Neuronal stem cell (in vitro differentiated cells): ENCODE data around the gene RPS26.
A peak's percentile ranks its signal among the peaks of the same experiment; 100 is the strongest.

Experiments
- DNase-seq: peaks from one replicate; pipeline ENCODE4 v3.0.0-alpha.2; 2013; ENCODE audit warnings: low spot score
- H2AFZ ChIP-seq: one replicate; pipeline ENCODE4 v1.6.1; 2013; ENCODE audit warnings: mild to moderate bottlenecking, low read length, inconsistent platforms
- H2AK5ac ChIP-seq: 2 replicates; pipeline ENCODE4 v1.6.1; 2013; ENCODE audit warnings: low read depth, mild to moderate bottlenecking, inconsistent platforms, low read length, moderate library complexity, mixed read lengths
- H2BK120ac ChIP-seq: 2 replicates; pipeline ENCODE4 v1.6.1; 2013; ENCODE audit warnings: low read depth, mild to moderate bottlenecking, inconsistent platforms, low read length, moderate library complexity, mixed read lengths
- H2BK12ac ChIP-seq: one replicate; pipeline ENCODE4 v1.6.1; 2013; ENCODE audit warnings: low read length, inconsistent platforms
- H2BK15ac ChIP-seq: 2 replicates; pipeline ENCODE4 v1.6.1; 2013; ENCODE audit warnings: mild to moderate bottlenecking, low read length, inconsistent platforms, mixed read lengths
- H2BK5ac ChIP-seq: one replicate; pipeline ENCODE4 v1.6.1; 2013; ENCODE audit warnings: inconsistent platforms, mild to moderate bottlenecking, low read length, moderate library complexity
- H3K14ac ChIP-seq: one replicate; pipeline ENCODE4 v1.6.1; 2013; ENCODE audit warnings: low read length, inconsistent platforms
- H3K18ac ChIP-seq: 2 replicates; pipeline ENCODE4 v1.6.1; 2013; ENCODE audit warnings: low read length, inconsistent platforms
- H3K23ac ChIP-seq: 2 replicates; pipeline ENCODE4 v1.6.1; 2013; ENCODE audit warnings: low read depth, mild to moderate bottlenecking, mixed read lengths, low read length, inconsistent platforms; ENCODE audit not compliant: poor library complexity
- H3K27ac ChIP-seq: replicated peaks from 3 replicates; pipeline ENCODE4 v1.5.1; 2013; ENCODE audit warnings: low read length, inconsistent platforms
- H3K27me3 ChIP-seq, 3 experiments: 2 replicates each; pipeline ENCODE4 v1.6.1; 2013; ENCODE audit warnings: low read length in 3 of 3, mild to moderate bottlenecking in 2 of 3, inconsistent platforms in 1 of 3, low read depth in 1 of 3, mixed read lengths in 1 of 3, moderate library complexity in 1 of 3; ENCODE audit not compliant: control insufficient read depth in 3 of 3, insufficient read depth in 3 of 3
- H3K36me3 ChIP-seq, 2 donors: replicated peaks in 1 of 2; 2 replicates each; pipeline ENCODE4 v1.6.1; 2013; ENCODE audit warnings: low read length in 2 of 2; ENCODE audit not compliant: control insufficient read depth in 2 of 2, insufficient read depth in 2 of 2
- H3K4ac ChIP-seq: 2 replicates; pipeline ENCODE4 v1.6.1; 2013; ENCODE audit warnings: inconsistent platforms, mild to moderate bottlenecking, low read length, moderate library complexity
- H3K4me1 ChIP-seq, 2 donors: 1 replicate in 1 of 2; 2 replicates in 1 of 2; pipeline ENCODE4 v1.6.1; 2013; ENCODE audit warnings: low read length in 2 of 2, low read depth in 1 of 2; ENCODE audit not compliant: control insufficient read depth in 2 of 2, insufficient read depth in 1 of 2
- H3K4me2 ChIP-seq: one replicate; pipeline ENCODE4 v1.6.1; 2013; ENCODE audit warnings: mild to moderate bottlenecking, low read length, inconsistent platforms; ENCODE audit not compliant: insufficient read depth, poor library complexity, severe bottlenecking
- H3K4me3 ChIP-seq, 2 donors: 2 replicates each; pipeline ENCODE4 v1.5.1; 2013; ENCODE audit warnings: low read length in 2 of 2, mild to moderate bottlenecking in 2 of 2, inconsistent platforms in 1 of 2, moderate library complexity in 1 of 2
- H3K79me1 ChIP-seq: one replicate; pipeline ENCODE4 v1.6.1; 2013; ENCODE audit warnings: low read depth, mild to moderate bottlenecking, inconsistent platforms, low read length, moderate library complexity
- H3K9ac ChIP-seq: one replicate; pipeline ENCODE4 v1.6.1; 2013; ENCODE audit warnings: mild to moderate bottlenecking, low read depth, low read length, inconsistent platforms; ENCODE audit not compliant: poor library complexity
- H3K9me3 ChIP-seq, 2 donors: replicated peaks in 1 of 2; 2 replicates each; pipeline versions ENCODE3 to v1.6.1; 2013; ENCODE audit warnings: low read length in 2 of 2, mild to moderate bottlenecking in 2 of 2, inconsistent platforms in 1 of 2, low read depth in 1 of 2, mixed read lengths in 1 of 2, moderate library complexity in 1 of 2; ENCODE audit not compliant: control insufficient read depth in 2 of 2, insufficient read depth in 1 of 2
- H4K8ac ChIP-seq: one replicate; pipeline ENCODE4 v1.6.1; 2013; ENCODE audit warnings: low read depth, mild to moderate bottlenecking, inconsistent platforms, low read length, moderate library complexity
- H4K91ac ChIP-seq: one replicate; pipeline ENCODE4 v1.6.1; 2013; ENCODE audit warnings: low read length, low read depth, mild to moderate bottlenecking, inconsistent platforms; ENCODE audit not compliant: poor library complexity
- WGBS, 2 donors: extraction: QIAGEN DNeasy Blood & Tissue Kit; methylation state at CpG; one replicate each; pipeline ENCODE4 v1.1.7; 2013; ENCODE audit warnings: missing lambda C conversion rate in 2 of 2, mixed read lengths in 1 of 2; ENCODE audit not compliant: insufficient read length in 2 of 2, insufficient replicate concordance in 1 of 2; ENCODE audit errors: extremely low coverage in 2 of 2; 5-methylcytosine and 5-hydroxymethylcytosine counted together

Gene RPS26

DNA sequence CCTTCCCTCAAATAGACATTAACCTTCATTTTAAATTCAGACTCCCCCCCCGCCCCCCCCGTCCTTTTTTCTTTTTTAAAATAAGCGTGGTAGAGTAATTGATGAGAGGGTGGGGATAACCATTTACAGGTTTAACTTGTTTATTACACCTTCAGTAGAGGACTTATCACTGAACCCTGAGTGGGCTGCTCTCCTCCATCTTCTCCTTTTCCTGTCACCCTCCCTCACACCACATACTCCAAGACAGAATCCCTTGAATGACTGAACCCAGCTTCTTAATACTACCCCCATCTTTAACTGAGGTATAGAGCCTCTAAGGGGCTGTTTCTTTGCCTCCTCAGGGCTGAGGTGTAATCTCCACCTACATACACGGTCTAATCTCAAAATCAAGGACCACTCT lies 24.5 kb upstream of the RPS26 start:
- no peak overlapping the region for H2BK12ac ChIP-seq
- H3K18ac ChIP-seq = no peak overlapping the region
- H2BK5ac ChIP-seq = no peak overlapping the region
- WGBS, 2 donors = no CpG with 5 or more reads among the region's 4 CpGs
- H2AK5ac ChIP-seq = no peak overlapping the region
- no peak overlapping the region for H3K4ac ChIP-seq
- no peak overlapping the region for H3K23ac ChIP-seq
- no peaks in the 10 kb centered on the region for H3K9me3 ChIP-seq
- H2BK120ac ChIP-seq = no peak overlapping the region
- H3K4me3 ChIP-seq = no peak overlapping the region
- H2AFZ ChIP-seq = no peak overlapping the region
- H4K8ac ChIP-seq = no peak overlapping the region
- no peak for DNase-seq
- H3K79me1 ChIP-seq = no peaks in the 10 kb centered on the region
- peaks cover 0 to 28% of the 10 kb centered on the region in 2 donors for H3K36me3 ChIP-seq
- H2BK15ac ChIP-seq = no peak overlapping the region
- no peak overlapping the region for H3K4me2 ChIP-seq
- peaks cover 10 to 17% of the 10 kb centered on the region in 2 donors for H3K4me1 ChIP-seq
- H3K9ac ChIP-seq = no peak overlapping the region
- no peak overlapping the region for H3K14ac ChIP-seq
- H3K27me3 ChIP-seq = no peaks in the 10 kb centered on the region
- H4K91ac ChIP-seq = no peak overlapping the region
- H3K27ac ChIP-seq = no peak overlapping the region

DNA sequence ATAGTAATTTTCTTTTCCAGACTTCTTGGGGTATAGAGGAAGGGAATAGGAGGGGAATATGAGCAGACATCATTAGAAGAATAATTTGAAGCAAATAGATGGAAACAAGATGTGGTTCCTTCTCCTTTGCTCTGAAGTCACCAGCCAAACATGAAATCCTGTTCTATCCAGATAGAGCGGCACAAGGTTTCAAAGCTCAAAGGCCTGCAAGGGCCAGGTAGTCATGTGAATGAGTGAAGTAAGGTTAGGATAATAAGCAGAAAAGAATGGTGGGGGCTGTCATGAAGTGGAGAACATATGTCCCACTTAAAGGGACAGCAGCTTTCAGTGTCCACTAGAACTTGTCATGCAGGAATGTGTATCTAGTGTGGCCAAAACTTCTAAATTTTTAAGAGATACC lies 23.4 kb upstream of the RPS26 start:
- Histone ChIP-seq H3K27me3 (no peaks in the 10 kb centered on the region), H3K14ac (no peak overlapping the region), H3K4me1 (peaks cover 12 to 18% of the 10 kb centered on the region in 2 donors), H3K4me3 (no peak overlapping the region), H2AFZ (no peak overlapping the region), H4K8ac (no peak overlapping the region), H3K18ac (no peak overlapping the region), H3K4ac (no peak overlapping the region), H3K27ac (no peak overlapping the region), H3K4me2 (no peak overlapping the region), H3K9ac (no peak overlapping the region), H2BK5ac (no peak overlapping the region), H2AK5ac (no peak overlapping the region), H3K36me3 (peaks cover 0 to 27% of the 10 kb centered on the region in 2 donors), H4K91ac (no peak overlapping the region), H3K79me1 (no peaks in the 10 kb centered on the region), H3K9me3 (no peaks in the 10 kb centered on the region), H3K23ac (no peak overlapping the region), H2BK15ac (no peak overlapping the region), H2BK12ac (no peak overlapping the region), H2BK120ac (no peak overlapping the region)
- DNase-seq = no peak
- WGBS, 2 donors = no CpG with 5 or more reads among the region's 1 CpG

DNA sequence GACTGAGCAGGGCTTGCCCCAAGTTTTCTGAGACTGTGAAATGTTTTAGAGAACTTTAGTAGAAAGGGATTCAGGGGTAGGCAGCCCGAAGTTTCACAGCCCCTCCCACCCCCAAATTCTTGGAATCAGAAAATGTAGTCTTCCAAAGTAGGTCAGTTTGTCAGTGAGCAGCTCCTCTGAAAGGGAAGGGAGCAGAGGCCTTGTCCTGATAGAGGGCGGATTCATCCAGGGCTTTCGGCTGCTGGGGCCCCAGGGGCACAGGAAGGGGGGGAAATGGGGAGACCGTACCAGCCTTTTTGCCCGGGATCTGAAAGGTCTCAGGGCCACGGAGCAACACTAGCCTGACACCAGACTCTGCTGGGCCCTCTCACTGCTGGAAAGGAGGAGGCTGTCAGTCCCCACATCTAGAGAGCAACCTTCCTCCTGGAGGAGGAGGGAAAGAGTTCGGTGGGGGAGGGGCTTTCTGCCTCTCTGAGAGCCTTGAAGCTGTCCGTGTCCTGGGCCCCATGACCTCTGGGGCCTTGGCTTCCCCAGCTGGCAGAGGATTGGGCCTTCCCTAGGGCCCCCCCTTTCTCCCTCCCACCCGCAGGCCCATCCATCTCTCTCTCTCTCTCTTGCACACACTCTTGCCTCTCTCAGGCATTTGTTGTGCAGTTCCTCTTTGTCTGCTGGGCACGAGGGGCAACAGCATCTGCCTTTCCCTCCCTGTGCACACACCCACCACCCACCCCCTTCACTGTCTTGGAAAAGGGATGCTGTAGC lies 21.1 kb upstream of the RPS26 start, which contains the start of gene IKZF4:
IKZF4 (plus strand) TSS at position 621 of the 762 bp plus-strand sequence. CDS start 451 bp downstream, outside the sequence.
- H3K36me3 ChIP-seq = peaks cover 6 to 50% of the 10 kb centered on the region in 2 donors
- H3K18ac ChIP-seq = peak within 1 kb of the TSS; percentile 100
- no peaks in the 10 kb centered on the region for H3K9me3 ChIP-seq
- peak within 1 kb of the TSS; percentile 78 to 83 for H3K4me3 ChIP-seq
- H3K27me3 ChIP-seq = no peaks in the 10 kb centered on the region
- peak within 1 kb of the TSS; percentile 98 for H2BK5ac ChIP-seq
- H3K4me1 ChIP-seq = peaks cover 12 to 18% of the 10 kb centered on the region in 2 donors
- peak within 1 kb of the TSS; percentile 91 for H2BK12ac ChIP-seq
- peak within 1 kb of the TSS; percentile 88 for H2BK15ac ChIP-seq
- H3K79me1 ChIP-seq = peaks cover 2% of the 10 kb centered on the region
- peak within 1 kb of the TSS; percentile 98 for H2BK120ac ChIP-seq
- peak within 1 kb of the TSS; percentile 98 for H3K9ac ChIP-seq
- H3K14ac ChIP-seq = peak within 1 kb of the TSS; percentile 95
- peak within 1 kb of the TSS; percentile 97 for H3K27ac ChIP-seq
- DNase-seq = peak; percentile 76
- H2AFZ ChIP-seq = peak within 1 kb of the TSS; percentile 65
- H2AK5ac ChIP-seq = peak within 1 kb of the TSS; percentile 96
- peak within 1 kb of the TSS; percentile 92 for H3K23ac ChIP-seq
- peak within 1 kb of the TSS; percentile 99 for H4K8ac ChIP-seq
- H4K91ac ChIP-seq = peak within 1 kb of the TSS; percentile 96
- H3K4me2 ChIP-seq = peak within 1 kb of the TSS; percentile 85
- no CpG with 5 or more reads among the region's 10 CpGs for WGBS, 2 donors
- peak within 1 kb of the TSS; percentile 93 for H3K4ac ChIP-seq

DNA sequence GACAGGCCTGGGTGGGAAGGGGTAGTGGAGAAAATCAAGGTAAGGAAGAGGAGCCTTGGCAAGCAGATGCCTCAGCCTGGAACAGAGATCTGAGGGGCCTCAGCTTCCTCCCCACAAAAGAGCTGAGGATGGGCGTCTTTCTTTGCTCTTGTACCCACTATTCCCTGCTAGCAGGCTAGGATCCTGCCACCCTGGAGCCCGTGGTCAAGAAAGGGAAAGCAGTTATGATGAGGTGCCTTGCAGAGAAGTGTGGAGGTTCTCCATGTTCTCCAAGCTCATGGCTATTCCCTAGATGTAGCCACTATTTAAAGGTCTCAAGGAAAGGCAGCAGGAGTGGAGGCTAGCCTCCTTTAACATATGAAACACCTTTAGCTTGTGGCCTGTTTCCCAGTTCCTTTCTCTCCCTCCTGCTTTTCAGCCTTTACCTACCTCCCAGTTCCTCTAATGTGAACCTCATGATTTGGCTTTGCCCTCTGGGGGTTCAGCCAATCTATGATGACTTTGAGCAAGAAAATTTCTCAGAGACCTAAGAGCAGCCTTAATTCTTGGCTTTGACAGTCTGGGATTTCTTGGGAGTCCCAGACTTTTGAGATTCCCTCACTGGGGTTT lies 19.7 kb upstream of the RPS26 start:
- Histone ChIP-seq H3K14ac (no peak overlapping the region), H2BK120ac (no peak overlapping the region), H3K79me1 (peaks cover 2% of the 10 kb centered on the region), H3K36me3 (peaks cover 11 to 62% of the 10 kb centered on the region in 2 donors), H4K91ac (no peak overlapping the region), H3K9ac (no peak overlapping the region), H3K27ac (peak overlapping the region; percentile 97), H3K4me1 (peaks cover 12 to 18% of the 10 kb centered on the region in 2 donors), H3K18ac (no peak overlapping the region), H3K23ac (no peak overlapping the region), H4K8ac (no peak overlapping the region), H3K9me3 (no peaks in the 10 kb centered on the region), H2AK5ac (no peak overlapping the region), H2BK12ac (no peak overlapping the region), H3K4ac (no peak overlapping the region), H3K4me3 (peak overlapping the region; percentile 78 to 83), H3K4me2 (peak overlapping the region; percentile 85), H2BK15ac (no peak overlapping the region), H2BK5ac (peak overlapping the region; percentile 98), H2AFZ (peak overlapping the region; percentile 65), H3K27me3 (no peaks in the 10 kb centered on the region)
- WGBS, 2 donors = no CpG with 5 or more reads among the region's 2 CpGs
- DNase-seq = no peak
